IPS-18c (cell line): ENCODE measurements around the gene COX5A.
"Not testable (repeated sequence)": the region's sequence is repeated elsewhere in the genome, so short reads cannot be mapped to it uniquely, and the experiment has no call there.

Experiments used
- H3K4me3 ChIP-seq: 2 replicates; pipeline ENCODE4 v1.7.0; 2013; ENCODE audit warnings: low read depth, mild to moderate bottlenecking, low read length, moderate library complexity; ENCODE audit not compliant: insufficient read depth
- H3K9me3 ChIP-seq: one replicate; pipeline ENCODE4 v1.6.1; 2013; ENCODE audit warnings: mild to moderate bottlenecking, low read length, moderate library complexity; ENCODE audit not compliant: control insufficient read depth, insufficient read depth

Gene COX5A

DNA sequence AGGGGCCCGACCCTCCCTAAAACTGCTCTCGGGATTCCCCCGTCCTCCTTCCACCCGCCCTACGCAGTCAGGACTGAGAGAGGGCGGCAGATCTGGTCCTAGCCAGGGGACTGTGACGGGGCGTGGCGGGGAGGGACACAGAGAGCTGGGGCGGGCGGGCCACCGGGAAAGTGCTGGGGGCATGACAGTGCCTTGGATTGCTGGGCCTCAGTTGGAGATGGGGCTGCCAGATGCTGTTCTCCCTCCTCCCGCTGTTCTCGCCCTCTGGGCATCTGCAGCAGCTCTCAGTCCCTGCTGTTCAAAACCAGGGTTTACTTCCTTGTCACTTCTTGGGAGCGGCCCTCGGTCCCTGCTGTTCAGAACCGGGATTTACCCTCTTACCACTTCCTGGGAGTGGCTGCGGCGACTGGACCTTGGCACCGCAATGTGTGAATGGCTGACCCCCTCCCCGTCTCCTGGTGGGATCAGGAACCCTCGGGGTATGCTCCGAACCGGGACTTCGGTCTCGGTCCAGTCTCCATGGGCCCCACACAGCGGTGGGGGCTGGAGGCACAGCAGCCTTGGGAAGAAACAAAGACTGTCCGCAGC lies 20.5 kb upstream of the COX5A start:
- peak overlapping the region; percentile 57 for H3K4me3 ChIP-seq
- H3K9me3 ChIP-seq, result peaks cover 2% of the 10 kb centered on the region

- H3K9me3 ChIP-seq, result peaks cover 2% of the 10 kb centered on the region
- H3K4me3 ChIP-seq, result peak overlapping the region; percentile 74
Observed at GRCh38 chr15:74957476-74958035, 19.7 kb upstream of the COX5A start.

DNA sequence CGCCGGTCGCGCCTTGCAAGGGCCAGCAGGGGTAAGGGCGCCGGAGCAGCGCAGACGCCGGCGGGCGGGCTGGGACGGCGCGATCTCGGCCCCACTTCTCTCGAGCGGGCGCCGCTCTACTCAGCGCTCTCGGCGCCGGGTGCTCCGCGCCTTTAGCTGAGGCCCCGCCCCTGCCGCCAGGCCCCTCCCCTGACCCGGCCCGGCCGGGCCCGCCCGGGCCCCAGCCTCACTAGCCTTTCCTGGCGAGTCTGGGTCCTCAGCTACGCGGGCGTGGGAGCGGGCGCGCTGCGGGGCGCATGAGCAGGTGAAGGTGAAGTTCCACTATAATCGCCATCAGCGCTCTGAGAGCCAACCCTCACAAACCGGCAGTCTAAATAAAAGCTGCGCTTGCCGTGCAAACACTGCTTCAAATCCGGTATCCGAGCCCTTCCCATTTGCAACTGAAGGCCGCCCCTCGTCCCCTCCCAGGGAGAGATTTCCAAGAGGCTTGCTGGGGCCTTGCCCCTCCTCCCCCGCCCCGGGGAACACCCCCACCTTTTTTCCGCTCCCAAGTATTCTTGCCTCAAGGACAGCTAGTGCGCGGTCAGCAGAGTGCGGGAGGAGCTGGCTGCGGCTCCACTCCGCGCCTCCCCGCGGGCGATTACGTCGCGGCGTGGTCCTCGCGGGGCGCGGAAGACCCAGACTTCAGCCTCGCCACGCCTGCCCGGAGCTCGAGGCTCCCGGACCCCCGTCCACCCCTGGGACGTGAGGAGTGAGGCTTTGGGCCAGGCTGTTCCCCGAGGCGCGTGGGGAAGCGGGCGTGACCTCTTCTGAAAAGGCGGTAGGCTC lies 19.0 kb upstream of the COX5A start, which contains the start of gene RPP25:
Gene RPP25, minus strand, starts transcription at position 125 of the 828 bp plus-strand sequence. CDS start 189 bp downstream, outside the sequence.
- Histone ChIP-seq H3K4me3 (peak within 1 kb of the TSS; percentile 74), H3K9me3 (peaks cover 5% of the 10 kb centered on the region)

DNA sequence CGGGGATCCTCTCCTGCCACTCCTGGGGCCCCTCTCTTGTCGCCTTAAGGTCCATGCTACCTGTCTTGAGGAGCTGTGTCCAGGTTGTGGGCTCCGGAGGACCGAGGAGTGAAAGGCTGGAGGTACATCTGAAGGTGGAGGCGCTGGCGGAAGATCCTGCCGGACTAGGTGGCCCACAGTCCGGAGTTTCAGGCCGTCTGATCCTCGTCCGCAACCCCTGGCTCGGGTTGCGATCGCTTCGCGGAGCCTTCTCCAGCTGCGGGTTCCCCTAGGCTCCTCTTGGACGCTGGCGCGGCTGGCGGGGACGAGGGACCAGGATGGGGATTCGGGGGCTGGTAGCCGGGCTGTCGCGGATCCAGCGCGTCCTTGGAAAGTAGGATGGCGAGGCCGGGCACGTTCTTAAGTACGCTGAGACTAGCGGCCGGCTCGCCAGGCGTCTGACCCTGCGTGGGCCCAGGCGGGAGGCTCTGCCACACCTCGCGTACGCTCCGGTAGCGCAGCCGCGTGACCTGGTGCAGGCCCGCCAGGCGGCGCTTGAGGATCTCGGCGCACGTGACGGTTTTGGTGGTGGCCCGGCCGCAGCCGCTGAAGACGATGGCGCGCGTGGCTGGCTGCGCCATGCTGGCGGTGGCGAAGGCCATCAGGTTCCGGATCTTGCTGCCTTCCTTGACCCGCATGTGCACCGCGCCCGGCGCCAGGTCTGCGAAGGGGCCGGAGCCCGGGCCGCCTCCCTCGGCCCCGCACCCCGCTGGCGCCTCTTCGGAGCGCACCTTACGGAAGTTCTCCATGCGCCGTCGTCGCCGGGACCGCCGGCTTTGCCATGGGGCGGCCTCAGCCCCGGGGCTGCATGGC lies 18.1 kb upstream of the COX5A start:
- Histone ChIP-seq H3K9me3 (peaks cover 5% of the 10 kb centered on the region), H3K4me3 (peak overlapping the region; percentile 74)

DNA sequence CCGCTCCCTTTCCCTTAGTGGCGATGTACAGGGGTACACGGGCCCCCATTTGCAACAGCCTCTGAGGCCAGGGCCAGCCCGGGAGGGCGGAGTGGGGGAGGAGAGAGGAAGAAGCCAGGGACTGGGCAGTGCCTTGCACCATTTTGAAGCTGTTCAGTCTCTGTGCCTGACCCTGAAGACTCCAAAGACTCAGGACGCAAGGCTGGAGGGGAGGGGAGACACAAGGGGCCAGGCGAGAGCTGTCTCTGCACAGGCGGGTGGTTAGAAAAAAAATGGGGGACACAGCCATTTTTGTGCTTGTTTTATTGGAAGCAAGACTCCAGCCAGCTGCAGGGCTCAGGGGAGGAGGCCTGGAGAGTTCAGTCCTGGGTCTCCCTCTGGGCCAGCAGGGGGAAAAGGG lies 17.1 kb upstream of the COX5A start:
- H3K4me3 ChIP-seq, result peak overlapping the region; percentile 74

GRCh38 chr15:74954515-74954914 lies 16.6 kb upstream of the COX5A start:
- peak overlapping the region; percentile 74 for H3K4me3 ChIP-seq
- peaks cover 5% of the 10 kb centered on the region for H3K9me3 ChIP-seq

More for the DNA sequence above, 17.1 kb upstream of the COX5A start:
- H3K9me3 ChIP-seq, result peaks cover 5% of the 10 kb centered on the region

GRCh38 chr15:74951006-74951405 lies 13.1 kb upstream of the COX5A start:
- H3K4me3 ChIP-seq, result peak overlapping the region; percentile 12; the same call in 1 of the 2 replicates

DNA sequence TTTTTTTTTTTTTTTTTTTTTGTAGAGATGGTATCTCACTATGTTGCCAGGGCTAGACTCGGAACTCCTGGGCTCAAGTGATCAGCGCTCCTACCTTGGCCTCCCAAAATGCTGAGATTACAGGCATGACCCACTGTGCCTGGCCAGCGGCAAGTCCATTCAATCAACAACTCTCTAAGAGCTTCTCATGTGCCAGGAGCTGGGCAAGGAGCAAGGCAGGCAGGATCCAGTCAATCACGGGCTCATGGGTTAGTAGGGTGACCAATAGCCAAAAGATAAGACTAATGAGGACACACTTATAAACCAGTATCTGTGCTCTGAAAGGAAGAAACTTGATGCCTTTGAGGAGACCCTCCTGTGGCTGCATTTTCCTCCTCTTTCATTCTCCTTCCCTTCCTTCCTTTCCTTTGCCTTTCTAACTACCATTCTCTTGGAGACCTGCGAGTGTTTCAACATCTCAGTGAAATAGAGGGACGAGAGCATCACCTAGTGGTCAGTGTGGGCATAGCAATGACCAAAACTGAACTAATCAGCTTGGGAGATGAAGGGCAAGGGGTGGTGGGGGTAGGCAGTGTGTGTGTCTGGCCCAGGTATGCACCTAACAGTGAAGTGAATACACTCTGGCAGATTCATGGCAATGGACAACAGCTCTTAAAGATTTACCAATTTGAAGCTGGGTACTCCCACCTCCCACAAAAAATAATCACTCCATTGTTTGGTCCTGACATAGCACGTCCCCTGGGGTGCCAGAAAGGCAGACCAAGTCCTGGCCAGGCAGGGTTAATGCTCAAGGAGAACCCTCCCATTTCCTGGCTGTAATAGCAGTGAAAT lies 12.4 kb upstream of the COX5A start:
- Histone ChIP-seq H3K4me3 (no peak overlapping the region), H3K9me3 (peaks cover 3% of the 10 kb centered on the region)

More at GRCh38 chr15:74951006-74951405, 13.1 kb upstream of the COX5A start:
- H3K9me3 ChIP-seq, result peaks cover 4% of the 10 kb centered on the region

GRCh38 chr15:74937272-74937589 lies 642 bp downstream of the COX5A start:
- H3K4me3 ChIP-seq, result peak overlapping the region; percentile 100
- H3K9me3 ChIP-seq, result no peaks in the 10 kb centered on the region

GRCh38 chr15:74935193-74935592 lies 2.7 kb downstream of the COX5A start:
- not testable (repeated sequence) for H3K9me3 ChIP-seq, H3K4me3 ChIP-seq

- no peak overlapping the region for H3K4me3 ChIP-seq
- H3K9me3 ChIP-seq, result no peaks in the 10 kb centered on the region
Observed at GRCh38 chr15:74933573-74933972, 4.3 kb downstream of the COX5A start.

DNA sequence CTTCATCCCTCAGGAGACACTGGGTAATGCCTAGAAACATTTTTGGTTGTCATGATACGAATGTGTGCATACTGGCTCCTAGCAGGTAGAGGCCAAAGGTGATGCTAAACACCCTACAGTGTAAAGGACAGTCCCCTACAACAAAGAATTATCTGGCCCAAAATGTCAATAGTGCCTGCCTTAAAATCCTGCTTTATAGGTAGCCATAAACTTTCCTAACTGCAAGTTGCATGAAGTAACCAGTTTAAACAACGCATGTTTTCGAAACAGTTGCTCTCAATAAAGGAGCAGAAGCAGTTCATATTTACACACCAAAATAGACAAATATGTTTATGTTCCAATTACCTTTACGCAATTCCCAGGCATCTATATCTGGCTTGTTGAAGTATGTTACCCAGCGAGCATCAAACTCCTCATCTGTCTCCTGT lies 9.1 kb downstream of the COX5A start:
- Histone ChIP-seq H3K9me3 (no peaks in the 10 kb centered on the region), H3K4me3 (no peak overlapping the region)

GRCh38 chr15:74924525-74924924 lies 13.3 kb downstream of the COX5A start:
- Histone ChIP-seq H3K9me3 (no peaks in the 10 kb centered on the region), H3K4me3 (no peak overlapping the region)

DNA sequence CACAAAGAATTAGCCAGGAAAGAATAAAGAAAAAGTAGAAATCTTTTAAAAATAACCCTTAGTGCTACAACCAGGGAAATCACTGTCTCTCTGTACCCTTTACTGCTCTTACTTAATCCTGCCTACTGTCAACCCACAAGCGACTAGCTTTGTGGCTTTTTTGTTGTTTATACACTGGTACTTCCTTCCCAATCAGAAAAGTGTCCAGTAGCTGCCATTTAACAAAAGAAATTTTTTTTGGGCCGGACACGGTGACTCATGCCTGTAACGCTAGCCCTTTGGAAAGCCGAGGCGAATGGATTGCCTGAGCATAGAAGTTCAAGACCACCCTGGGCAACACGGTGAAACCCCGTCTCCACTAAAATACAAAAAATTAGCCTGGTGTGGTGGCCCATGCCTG lies 17.4 kb downstream of the COX5A start:
- no peak overlapping the region for H3K4me3 ChIP-seq
- no peaks in the 10 kb centered on the region for H3K9me3 ChIP-seq

GRCh38 chr15:74917676-74918075 lies 20.2 kb downstream of the COX5A start:
- Histone ChIP-seq H3K9me3 (no peaks in the 10 kb centered on the region), H3K4me3 (no peak overlapping the region)

DNA sequence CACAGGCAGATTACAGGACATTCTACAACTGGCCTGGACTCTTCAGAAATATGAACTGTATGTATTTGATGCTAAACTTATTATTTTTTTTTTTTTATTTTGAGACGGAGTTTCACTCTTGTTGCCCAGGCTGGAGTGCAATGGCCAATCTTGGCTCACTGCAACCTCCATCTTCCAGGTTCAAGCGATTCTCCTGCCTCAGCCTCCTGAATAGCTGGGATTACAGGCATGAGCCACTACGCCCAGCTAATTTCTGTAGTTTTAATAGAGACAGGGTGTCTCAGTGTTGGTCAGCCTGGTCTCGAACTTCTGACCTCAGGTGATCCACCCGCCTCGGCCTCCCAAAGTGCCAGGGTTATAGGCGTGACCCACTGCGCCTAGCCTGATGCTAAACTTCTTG lies 24.1 kb downstream of the COX5A start:
- not testable (repeated sequence) for H3K9me3 ChIP-seq

DNA sequence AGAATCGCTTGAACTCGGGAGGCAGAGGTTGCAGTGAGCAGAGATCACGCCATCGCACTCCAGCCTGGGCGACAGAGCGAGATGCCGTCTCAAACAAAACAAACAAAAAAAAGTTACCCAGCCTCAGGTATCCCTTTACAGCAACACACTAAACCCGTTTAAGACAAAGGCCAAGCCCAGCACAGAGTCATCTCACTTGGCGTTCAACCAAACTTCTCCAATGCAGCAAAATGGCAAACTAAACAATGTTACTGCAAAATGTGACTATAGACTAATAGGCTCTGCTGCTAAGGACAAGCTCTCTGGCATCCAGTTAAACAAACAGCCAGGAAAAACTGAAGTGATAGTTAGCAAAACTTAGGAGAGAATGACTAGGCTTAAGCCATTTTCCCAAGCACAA lies 24.8 kb downstream of the COX5A start:
- H3K9me3 ChIP-seq, result no peaks in the 10 kb centered on the region
- no peak overlapping the region for H3K4me3 ChIP-seq

More for the DNA sequence above, 24.1 kb downstream of the COX5A start:
- not testable (repeated sequence) for H3K4me3 ChIP-seq
